HK-2 (cell line): ENCODE measurements around the gene NOTCH2NLA.
"Not testable (repeated sequence)": the region's sequence is repeated elsewhere in the genome, so short reads cannot be mapped to it uniquely, and the experiment has no call there.

Experiments
- DNase-seq: peaks from one replicate; pipeline ENCODE4 v3.0.0-alpha.2; 2018; ENCODE audit not compliant: unreplicated experiment

The NOTCH2NLA gene

DNA sequence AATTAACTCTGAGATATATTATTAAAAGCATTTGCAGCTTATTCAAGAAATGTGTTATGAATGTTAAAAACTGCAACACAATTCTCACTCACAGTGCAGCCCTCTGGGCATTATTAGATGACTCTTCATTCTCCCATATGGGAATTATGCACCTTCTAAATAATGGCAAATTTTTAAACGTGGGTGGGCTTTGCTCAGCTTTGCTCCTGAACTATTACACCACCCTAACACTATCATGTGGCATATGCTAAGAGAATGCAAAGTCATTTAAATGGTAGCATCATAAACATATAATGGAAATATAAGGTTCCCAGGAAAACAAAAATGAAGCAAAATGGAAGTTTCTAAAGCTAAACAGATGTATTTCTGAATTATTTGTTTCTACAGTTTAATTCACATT lies 61.5 kb downstream of the NOTCH2NLA start:
- DNase-seq: not testable (repeated sequence)

DNA sequence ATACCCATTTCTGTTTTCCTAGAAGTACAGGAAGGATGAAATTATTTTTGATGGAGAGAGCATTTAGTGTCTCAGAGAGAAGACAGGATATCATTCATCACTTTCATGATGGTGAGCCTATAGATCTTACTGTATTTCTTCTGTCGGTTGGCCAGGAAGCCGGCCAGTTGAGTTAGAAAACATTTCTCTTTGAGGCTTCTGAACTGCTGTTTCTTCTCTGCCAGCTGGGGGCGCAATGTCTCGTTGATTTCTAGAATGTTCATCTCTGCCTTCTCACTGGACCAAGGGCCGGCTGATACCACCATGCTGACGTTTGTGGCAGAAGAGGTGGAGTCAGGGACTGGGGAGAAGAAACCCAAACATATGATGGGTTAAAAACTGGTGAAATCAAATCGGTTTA lies 84.4 kb downstream of the NOTCH2NLA start, which contains the start of gene NBPF10:
Gene NBPF10 (minus strand): TSS at position 340 of the 400 bp plus-strand sequence. CDS start 35 bp downstream, at position 305.
- not testable (repeated sequence) for DNase-seq
